GM08714 (cell line): ENCODE data around the gene MEN1.

Experiments used
- H3K4me3 ChIP-seq: fragments of 200-500 bp; sonication (Bioruptor generic); 2 replicates; pipeline ENCODE4 v1.5.1; 2014; ENCODE audit warnings: mild to moderate bottlenecking, low read length, inconsistent platforms
- ZNF274 ChIP-seq: IDR thresholded peaks from 2 replicates; pipeline ENCODE4 v1.6.1; 2012; ENCODE audit warnings: mild to moderate bottlenecking, low read depth, low read length

The MEN1 gene

DNA sequence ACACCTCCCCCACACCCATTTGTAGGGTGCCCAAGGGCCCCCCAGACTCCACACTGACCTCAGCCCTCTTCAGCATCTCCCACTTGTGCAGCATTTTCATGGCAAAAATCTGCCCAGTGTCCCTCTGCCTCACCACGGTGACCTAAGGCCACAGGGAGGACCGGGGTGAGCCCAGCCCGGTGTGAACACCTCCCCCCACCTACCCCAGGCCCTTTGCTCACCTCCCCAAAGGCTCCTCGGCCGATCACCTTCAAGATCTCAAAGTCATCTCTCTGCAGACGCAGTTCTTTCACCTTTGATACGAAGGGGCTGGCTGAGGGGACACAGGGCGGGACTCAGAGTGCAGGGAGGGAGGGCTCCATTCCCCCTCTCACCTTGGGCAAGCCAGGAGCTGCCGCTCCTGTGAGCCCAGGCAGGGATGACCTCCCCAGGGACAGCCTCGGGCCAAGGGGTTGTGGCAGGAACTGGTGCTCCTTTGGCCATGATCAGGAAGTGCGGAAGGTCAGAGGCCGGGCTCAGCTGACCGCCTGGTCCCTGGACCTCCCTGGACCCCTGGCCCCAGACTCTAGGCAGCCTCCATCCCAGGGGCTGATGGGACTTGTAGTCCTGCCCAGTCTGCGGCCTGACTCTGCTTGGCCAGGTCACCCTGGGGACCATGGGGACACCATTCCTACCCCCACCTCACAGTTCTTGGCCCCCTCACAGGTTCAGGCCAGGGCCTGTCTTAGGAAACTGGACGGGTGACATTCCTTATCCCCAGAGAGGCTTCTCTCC lies 31.4 kb upstream of the MEN1 start:
- no peak for TF ChIP-seq ZNF274
- H3K4me3 ChIP-seq = no peak overlapping the region

DNA sequence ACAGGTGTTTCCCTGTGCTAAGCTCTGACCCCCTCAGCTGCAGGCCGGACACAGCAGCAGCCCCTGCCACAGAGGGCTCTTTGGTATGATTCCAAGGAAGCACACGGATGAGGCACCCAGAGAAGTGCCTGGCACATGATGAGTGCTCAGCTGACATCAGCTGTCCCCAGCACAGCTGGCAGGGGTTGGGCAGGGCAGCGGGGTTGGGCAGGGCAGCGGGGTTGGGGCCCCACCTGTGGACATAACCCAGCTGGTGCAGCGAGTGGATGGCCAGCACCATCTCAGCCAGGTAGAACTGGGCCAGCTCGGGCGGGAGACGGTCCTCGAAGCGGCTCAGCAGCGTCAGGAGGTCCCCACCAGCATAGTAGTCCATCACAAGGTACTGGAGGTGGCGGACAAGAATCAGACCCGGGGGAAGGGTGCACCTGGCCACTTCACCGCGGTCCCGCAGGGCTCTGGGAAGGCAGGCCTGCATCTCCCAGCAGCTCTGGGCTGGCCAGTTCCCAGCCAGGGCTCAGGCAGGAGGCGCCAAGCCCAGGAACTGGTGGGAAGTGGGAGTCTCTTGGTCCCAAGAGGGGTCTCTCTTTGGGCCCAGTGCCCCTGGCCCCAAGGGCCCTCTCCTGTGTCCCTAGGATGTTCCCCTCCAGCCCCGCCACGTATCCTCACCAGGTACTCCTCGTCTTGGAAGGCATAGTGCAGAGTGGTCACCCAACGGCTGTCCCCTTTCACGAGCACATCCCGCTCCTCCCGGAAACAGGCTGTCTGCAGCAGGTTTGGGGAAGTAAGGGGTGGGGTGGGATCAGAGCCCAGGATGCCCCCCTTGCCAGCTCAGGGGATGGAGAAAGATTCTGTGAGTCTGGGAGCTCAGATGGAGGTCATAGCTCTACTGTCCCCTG lies 29.8 kb upstream of the MEN1 start:
- H3K4me3 ChIP-seq = no peak overlapping the region
- no peak for TF ChIP-seq ZNF274

DNA sequence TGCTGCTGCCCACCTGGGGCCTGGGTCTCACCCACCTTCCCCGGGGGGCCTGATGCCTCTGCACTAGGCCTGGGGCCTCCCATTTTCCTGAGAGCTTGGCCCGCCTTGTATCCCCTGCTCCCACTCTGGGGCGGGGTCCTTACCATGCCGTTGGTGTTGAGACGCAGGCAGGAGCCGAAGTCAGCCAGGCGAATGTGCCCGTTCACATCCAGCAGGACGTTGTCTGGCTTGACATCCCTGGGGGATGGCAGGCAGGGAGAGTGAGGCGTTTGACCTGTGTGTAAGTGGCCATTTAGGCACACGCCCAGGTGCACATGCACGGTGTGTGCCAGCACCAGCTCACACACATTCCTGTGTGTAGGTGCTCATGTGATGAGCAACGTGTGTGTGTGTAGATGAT lies 29.0 kb upstream of the MEN1 start:
- no peak overlapping the region for H3K4me3 ChIP-seq
- no peak for TF ChIP-seq ZNF274

DNA sequence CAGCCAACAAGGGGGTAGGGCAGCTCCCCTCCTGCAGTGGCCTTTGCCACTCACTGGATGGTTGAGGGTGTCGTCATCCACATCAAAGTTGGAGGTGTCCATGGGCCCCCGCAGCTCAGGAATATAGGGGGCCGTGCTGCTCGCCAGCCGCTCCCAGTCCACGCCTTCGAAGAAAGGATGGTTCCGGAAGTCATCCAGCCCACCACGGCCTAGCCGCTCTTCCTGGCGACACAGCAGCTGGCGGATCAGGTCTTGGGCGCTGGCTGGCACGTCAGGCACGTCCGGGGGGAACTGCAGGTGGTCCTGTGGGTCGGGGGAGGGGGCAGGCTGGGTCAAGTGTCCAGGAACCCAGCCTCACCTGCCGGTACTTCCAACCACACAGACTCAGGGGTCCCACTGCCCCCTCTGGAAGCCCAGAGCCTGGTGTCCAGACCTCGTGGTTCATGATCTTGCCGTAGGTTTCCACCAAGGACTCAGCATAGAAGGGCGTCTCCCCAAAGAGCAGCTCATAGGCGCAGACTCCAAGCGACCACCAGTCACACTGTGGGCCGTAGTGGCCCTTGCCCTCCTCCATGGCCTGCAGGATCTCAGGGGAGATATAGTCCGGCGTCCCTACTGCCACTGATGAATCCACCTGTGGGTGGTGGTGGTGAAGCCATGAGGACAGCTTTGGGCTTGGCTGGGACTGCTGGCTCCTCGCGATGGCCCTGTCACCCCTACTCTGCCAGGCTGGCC lies 28.4 kb upstream of the MEN1 start:
- TF ChIP-seq ZNF274 = no peak
- no peak overlapping the region for H3K4me3 ChIP-seq

DNA sequence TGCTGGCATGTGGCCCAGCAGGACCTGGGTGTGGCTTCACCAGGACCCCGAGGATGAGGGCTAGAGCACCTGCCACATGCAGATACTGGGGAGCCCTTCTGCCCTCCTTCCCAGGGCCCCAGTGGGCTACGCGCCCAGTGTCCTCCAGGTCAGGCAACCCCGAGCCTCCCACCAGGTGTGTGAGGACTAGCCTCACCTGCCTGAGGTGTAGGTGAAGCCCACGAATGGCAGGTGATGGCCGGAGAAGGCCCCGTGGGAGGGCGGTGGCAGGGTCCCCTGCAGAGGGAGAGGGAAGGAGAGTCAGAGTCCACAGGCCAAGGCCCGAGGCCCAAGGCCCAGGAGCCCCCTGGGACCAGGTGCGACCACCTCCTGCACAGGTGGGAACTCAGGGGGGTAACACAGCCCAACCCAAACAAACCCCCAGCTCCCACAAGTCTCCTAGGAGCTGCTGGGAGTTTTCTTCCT lies 27.6 kb upstream of the MEN1 start:
- no peak overlapping the region for H3K4me3 ChIP-seq
- no peak for TF ChIP-seq ZNF274

DNA sequence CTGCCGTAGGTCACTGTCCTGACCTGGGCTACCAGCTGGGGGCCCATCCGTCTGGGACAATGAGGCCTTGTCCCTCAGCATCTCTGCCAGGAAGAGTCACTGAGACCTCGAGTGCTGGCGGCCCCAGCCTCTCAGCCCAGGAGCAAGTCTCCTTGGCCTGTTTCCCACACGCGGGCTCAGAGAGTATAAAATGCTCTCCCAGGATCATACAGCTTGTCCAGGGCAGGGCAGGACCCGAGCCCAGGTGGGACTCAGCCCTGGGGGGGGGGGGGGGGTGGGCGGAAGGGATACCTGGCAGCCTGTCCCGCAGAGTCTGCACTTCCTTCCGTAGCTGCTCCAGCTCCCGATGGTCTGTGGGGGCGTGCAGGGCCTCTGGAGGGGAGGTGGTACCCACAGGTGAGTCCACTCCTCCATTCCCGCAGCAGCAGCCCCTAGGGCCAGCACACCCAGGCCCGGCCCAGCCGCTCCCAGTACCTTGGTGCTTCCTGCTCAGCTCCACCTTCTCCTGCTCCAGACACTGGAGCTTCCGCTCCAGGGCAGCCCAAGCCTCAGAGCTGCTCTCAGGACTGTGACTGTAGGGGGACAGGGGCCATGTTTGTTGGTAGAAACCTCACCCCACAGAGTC lies 26.2 kb upstream of the MEN1 start:
- no peak for TF ChIP-seq ZNF274
- no peak overlapping the region for H3K4me3 ChIP-seq

DNA sequence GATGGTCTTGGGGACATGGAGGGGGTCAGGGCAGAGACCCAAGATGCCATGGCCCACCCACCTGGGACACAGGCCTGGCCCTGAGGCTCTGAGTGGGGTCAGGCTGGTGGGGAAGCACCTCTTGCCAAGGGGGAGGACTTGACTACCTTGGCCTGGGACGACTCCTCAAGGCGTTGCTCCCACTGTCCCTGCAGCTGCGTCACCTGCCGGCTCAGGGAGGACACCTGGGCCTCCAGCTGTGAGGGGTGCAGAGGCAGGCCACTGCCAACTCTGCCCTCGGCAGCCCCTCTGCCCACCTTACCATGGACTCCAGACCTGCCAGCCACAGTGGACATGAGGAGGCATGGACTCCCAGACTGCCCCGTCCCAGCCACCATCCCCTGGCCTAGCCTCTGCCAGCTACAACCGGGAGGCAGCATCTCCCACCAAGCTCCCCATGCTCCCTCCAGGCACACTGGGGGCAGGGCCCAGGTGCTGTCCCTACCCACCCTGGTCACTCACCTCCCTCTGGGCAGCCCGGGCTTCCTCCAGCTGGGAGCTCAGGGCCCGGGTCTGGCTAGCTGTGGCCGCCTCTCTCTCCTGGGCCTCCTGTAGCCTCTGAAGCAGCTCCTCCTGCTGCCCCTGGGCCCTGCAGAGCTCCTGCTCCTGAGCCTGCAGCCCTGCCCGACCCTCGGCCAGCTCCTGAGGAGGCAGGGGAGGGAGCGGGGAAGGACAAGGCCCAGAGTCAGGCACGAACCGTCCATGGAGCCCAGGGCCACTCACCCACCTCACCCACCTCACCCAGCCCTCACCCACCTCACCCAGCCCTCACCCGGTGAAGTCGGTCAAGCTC lies 25.5 kb upstream of the MEN1 start:
- no peak for TF ChIP-seq ZNF274
- H3K4me3 ChIP-seq = no peak overlapping the region

DNA sequence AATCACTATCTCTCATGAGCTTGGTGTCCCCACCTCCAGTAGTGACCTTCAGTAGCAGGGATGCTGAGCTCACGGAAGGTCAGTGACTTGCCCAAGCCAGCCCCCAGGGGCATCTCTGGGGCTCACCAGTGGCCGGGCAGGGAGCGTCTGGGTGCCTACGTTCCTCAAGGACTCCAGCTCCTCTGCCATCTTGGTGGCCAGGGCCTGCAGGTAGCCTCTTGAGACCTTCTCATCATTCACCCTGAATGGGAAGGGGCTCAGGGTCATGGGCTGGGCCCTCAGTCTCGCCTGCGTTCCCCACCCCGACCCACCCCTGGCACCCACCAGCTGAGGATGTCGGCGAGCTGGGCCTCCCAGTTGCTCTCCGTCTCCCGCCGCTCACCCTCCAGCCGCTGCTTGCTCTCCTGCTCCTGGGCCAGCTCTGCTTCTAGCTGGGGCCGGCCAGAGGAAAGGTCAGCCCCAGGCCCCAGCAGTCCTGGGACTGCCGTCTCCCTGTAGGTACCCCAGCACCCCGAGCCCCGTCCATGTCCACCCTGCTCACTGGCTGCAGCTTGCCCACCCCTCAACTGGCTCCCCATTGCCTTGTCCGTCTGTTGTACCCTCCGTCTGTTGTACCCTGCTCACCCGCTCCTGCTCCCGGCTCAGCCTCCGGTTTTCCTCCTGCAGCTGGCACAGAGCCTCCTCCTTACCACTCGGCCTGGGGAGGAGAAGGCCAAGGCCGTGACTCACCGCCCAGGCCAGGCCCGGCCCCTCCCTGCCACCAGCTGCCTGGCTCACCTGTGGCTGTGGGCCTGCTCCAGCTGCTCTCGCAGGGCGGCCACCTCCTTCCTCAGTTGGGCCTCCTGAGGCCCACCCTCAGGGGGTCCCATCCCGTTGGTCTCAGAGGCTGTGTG lies 24.6 kb upstream of the MEN1 start:
- H3K4me3 ChIP-seq = no peak overlapping the region
- no peak for TF ChIP-seq ZNF274

DNA sequence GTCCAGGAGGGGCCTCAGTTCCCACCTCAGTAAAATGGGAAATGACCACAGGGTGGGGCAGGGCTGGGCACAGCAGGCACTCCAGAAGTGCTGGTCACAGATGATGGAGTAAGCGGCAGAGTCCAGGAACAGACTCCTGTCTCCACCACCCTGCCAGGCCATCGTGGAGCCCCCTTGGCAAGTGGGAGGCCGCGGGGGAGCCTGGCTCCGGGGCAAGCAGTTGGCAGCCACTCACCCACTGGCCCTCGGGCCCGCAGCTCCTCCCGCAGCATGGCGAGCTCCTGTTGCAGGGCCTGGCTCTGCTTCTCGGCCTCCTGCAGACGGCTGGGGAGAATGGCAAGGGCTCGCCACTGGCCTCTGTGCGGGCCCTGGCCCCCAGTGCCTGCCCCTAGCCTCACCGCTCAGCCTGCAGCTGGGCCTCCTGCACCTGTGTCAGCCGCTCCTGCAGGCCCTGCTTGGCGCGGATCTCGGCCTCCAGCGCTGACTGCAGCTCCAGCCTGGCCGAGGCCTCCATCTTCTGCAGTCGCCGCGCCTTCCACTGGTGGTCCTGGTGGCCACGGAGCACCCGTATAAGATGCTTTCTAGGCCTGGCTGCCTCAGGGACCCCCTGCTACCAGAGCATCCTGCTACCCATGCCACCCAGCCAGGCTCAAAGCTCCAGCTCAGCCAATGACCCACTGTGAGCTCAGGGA lies 23.8 kb upstream of the MEN1 start:
- no peak for TF ChIP-seq ZNF274
- no peak overlapping the region for H3K4me3 ChIP-seq

DNA sequence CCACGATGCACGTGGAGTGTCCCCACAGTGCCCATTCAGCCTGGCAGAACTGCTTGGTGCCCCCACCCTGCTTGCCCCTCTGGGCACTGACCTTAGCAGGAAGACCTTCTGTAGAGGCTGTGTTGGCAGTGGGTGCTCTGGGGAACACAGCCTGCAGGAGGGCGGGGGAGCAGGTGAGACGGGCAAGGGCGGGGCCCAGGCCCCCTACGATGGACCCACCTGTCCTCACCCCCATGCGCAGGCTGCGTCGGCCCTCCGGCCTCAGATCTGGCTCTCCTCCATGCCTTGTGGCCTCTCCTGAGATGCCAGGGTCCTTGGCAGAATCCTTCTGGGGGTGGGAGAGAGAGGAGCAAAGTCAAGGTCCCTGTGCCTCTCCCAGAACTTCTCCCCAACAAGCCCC lies 23.2 kb upstream of the MEN1 start:
- no peak for TF ChIP-seq ZNF274
- H3K4me3 ChIP-seq = no peak overlapping the region

DNA sequence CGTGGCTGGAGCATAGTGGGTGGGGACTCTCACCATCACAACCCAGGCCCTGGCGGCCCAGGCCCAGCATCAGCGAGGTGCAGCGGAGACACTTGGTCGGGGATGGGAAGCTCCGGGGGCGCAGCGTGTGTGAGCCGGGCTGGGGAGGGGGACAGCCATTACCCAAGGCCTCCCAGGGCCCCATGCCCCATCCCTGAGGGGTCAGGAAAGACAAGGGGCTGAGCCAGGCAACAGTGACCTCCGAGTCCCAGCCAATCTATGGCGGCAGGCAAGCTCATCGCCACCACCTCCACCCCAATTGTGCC lies 22.8 kb upstream of the MEN1 start:
- no peak overlapping the region for H3K4me3 ChIP-seq
- TF ChIP-seq ZNF274 = no peak

DNA sequence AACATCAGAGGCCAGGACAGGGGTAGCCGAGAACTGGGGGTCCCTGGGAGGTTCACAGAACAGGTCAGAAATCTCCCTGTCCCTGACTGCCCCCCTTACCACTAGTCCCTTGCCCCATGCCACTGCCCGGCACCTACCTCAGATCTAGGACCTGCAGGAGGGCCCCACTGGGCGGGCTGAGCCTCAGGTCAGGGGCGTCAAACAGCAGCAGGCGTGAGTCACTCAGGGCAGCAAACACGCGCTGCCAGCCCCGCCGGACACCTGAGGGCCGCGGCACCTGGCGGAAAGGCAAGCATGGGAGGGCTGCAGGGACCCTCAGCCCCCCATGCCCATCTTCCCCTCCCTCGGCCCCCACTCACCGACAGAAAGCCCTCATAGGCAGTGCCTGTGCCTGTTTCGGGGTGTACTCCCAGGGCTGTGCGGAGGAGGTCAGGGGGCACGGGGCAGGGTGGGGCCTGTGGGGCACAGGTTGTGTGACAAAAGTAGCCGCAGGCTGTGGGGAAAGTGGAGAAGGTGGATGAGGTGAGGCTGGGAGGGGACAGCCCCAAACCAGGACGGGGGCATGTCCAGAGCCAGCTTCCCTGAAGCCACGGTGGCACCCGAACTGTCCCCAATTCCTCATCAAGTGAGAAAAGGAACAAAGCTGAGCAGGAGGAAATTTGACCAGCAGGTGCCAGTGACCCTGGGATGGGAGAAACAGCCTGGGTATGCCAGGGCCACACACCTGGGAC lies 22.3 kb upstream of the MEN1 start:
- H3K4me3 ChIP-seq = no peak overlapping the region
- no peak for TF ChIP-seq ZNF274
